ENCODE measurements around the gene RUNX1.

The RUNX1 gene

DNA sequence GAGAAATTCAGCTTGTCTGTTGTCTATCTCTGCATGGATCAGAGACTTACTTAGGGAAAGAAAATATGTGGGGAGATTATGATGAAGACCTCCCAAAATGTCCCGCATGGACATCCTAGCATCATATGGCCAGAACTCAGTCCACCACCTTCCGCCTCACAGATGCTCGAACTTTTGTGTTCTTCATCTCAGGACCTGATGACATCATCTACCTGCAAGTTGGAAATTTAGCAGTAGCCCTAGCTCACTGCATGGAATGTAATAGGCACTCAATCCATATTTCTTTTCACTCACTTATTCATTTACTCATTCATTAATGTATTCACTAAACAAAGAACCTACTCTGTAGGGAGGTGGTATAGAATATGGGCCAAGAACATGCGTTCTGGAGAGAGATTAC, 283.5 kb downstream of the RUNX1 start:
- no peak for DNase-seq

DNA sequence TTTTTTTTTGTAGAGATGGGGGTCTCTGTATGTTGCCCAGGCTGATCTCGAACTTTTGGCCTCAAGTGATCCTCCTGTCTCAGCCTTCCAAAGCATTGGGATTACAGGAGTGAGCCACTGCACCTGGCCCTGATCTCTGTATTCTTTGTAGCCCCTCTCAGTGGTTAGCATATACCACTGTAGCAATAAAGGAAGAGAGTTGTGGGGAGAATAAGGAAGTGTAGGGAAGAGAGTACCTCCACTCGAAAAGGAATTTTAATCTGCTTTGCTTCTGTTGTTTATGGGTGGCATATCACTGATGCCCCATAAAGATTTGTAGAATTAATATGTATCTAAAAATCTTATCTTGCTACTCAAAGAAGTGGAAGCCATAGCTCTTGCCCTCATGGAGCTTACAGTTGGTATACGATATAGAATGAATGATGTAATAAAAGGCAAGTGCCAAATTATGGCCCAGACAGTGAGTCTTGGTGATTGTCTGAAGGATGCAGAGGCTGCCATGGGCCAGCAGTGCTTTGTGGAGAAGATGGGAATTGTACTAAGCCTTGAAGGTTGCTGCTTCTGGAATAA, 284.3 kb downstream of the RUNX1 start:
- no peak for DNase-seq

DNA sequence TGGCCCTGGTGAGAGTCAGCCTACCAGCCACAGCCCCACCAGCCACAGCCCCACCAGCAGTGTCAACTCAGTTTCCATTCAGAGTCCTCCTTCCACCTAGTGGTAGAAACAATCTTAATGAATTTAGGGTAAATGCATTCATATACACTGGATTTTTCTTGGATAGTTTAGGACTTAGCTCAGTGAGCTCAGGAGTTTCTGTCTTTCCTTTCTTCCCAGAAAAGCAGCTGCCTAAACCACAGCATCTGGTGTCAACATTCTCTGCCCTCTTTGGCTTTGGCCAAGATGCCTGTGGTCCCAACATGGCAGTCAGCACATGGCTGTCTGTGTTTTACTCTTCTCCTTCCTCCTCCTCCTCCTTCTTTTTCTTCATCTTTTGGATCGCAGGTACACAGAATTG, 286.3 kb downstream of the RUNX1 start:
- no peak for DNase-seq

DNA sequence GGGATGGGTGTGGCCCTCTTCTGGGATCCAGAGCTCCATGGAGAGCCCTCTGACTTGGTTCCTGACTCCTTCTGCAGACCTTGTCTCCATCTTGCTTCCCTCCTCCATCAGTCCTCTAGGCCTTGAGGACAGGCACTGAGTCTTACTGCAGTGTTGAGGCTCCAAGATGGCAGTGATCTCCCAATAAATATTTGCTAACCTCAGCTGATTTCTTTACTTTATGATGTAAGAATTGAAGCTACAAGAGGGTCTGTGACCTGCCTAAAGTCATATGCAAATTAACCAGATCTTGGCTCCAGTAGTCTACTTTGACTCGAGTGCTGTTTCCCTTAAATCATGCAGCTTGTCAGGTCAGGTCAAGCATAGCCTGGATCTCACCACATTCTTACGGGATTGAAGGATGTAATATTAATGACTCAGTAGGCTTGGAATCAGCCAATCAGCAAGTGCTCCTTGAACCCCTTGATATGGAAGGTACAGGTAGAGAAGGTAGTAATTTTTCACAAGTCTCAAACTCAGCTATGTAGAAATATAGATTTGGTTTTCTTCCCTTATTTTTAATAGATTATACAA, 287.3 kb downstream of the RUNX1 start:
- no peak for DNase-seq

DNA sequence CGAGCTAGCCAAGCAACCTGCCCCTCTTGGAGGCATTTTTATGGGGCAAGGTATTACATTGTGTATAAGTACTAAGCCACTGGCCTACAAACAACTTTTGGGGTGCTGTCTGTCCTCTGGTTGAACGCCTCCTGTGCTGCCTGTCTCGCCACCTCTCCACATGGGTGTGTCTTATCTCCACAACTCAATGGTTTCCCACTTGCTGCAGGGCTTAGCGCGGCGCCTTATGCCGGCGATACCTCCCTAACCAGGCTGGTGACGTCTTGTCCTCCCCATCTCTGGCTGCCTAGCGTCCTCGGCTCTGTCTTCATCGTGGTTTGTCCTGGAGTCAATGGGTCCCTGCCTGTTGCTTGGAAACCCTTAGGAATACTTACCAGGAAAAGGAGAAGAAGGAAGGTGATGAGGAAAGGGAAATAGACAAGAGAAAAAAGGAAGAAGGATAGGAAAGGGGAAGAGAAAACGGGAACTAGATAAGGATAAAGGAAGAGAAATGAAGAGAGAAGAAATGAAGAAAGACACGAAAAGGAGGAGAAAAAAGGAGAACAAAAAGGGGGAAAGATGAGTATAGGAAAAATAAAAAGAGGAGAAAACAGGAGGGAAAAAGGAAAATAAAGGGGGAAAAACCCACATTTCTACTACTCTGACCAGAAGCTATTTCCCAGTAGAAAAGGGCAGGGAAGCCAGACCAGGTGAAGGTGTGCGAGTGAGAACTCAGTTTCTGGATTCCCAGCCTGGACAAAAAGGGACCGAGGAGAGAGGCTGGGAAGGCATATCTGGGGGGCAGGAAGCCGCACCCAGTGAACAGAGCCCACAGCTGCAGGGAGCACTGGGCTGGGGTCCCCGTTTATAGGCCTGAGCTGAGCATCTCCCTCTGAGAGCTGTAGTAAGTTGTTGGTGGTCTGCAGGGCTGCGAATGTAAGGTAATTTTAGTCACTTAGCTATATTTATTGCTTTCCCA, 294.1 kb downstream of the RUNX1 start:
- DNase-seq = no peak

DNA sequence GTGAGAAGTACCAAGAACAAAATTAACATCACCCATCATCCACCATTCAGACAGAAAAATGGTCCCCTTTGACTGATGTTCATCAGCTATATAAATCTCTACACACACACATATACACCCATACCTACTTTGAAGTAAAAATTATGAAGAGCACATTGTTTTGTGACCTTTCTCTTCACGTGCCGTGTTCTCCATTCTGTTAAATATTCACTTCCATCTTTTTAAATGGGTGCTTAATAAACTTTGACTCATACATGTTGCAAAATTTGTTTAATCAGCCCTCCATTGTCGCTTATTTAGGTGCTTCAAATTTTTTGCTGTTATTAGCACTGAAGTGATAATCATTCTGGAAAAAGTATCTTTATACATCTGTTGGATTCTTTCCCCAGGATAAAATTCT, 300.2 kb downstream of the RUNX1 start:
- DNase-seq = no peak

DNA sequence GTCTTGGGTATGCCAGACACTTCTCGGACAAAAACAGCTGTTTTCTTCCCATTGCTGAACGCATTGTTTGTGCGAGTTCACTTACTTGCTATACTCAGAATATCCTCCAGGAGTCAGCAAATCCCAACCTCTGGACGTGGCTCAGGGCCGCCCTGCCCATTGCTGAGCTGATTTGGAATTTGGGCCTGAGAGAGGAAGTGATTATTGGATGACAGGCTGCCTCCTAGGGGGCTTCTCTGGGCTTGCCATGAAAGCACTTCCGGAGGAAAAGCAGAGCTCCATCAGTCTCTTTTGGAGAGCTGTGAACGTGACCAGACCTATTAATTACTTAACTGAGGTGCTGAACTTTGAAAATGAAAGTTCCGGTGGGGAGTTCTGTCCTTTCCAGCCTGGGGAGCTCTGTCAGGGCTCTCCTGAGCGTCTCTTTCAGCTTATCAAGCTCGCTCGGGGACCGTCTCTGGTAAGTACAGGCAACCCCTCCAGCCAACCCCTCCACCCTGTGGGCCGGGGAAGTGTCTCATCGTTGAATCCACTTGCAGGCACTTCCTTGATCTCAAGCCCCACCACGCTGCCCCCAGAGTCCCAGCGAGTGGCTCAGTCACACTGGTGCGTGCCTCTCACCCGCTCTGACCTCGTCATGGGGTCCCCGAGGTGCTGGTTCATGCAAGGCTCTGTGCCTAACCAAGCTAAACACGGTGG, 303.4 kb downstream of the RUNX1 start:
- DNase-seq = peak; percentile 59

DNA sequence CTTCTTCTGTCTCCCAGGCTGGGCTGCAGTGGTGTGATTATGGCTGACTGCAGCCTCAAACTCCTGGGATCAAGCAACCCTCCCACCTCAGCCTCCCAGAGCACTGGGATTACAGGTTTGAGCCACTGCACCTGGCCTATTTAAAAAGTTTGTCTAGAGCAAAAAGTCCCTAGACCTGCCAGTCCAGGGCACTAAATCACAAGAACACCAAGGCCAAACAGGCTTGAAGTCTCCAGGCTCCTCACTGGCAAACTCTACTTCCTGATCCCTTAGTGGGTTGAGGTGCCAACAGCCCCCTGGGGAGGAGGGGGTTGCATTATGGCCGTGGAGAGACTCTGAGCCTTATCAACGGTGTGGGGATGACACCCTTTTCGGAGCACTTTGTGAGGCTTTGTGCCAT, 304.3 kb downstream of the RUNX1 start:
- DNase-seq = no peak

DNA sequence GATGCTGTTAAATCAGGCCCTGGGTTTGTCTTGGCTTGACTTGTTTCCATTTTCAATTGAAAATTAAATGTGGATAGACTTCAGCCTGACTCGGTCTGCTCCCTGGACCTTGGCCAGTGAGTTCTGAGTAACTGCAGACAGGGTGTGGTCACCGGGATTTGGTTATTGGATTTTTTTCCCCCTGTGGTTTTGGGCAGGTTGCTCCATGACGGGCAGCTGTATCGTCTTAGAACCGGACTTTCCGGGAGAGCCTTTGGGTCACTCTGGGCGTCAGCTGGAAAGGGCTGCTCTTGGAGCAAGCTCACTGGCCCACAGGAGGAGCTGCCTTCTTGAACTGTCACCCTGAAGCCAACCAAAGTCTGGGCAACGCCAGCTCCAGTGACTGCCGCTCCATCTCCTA, 305.3 kb downstream of the RUNX1 start:
- no peak for DNase-seq

DNA sequence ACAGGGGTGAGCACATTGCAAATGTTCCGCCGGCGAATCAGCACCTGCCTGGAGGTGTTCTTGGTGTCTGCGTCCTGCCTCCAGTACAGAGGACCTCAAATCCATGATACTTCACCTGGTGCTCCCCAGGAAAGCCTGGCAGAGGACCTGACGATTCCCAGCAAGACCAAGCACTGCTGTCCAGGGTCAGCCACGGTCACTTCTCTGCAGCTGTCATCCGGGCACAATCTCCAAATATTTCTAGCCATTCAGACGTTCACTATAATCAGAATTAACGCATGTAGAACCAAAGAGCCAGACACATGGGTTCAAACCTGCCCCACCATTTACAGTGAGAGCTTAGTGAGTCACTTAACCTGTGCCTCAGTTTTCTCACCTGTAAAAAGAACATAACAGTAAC, 305.8 kb downstream of the RUNX1 start:
- DNase-seq = no peak

DNA sequence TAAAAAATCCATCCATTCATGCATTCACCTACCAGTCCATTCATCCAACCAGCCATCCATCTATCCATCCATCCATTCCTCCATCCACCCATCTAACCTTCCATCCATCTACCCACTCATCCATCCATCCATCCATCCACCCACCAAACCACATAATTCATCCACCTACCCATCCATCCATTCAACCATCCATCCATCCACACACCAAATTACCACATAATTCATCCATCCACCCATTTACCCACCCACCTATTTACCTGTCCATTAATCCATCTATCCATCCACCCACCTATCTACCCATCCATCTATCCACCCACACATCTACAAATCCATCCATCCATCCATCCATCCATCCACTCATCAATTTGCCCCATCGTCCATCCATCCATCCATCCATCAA, 308.9 kb downstream of the RUNX1 start:
- DNase-seq = no peak

All from SIG-M5 (cell line).